Measurements from ENCODE around the gene GATC.

DNA sequence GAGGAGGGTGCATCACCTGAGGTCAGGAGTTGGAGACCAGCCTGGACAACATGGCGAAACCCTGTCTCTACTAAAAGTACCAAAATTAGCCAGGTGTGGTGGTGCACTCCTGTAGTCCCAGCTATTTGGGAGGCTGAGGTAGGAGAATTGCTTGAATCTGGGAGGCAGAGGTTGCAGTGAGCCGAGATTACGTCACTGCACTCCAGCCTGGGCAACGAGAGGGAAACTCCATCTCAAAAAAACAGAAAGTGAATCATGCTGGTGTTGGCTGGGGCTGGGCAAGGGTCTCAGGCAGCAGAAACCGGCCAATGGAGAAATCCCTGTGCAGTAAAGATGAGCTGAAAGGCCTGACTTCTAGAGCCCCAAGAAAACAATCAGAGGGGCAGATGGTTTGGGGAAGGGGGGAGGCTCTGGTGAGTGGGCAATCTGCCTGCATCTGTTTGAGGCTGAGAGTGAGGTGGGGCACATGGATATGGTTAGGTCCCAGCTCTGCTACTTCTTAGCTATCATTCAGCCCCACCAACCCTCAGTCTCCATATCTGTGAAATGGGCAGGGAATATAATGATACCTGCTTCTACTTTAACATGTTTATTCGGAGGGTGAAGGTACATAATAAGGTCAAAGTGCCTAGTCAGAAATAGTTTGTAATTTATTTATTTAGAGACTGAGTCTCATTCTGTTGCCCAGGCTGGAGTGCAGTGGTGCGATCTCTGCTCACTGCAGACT lies 29.6 kb upstream of the GATC start:
- TF ChIP-seq, protein P1, sequence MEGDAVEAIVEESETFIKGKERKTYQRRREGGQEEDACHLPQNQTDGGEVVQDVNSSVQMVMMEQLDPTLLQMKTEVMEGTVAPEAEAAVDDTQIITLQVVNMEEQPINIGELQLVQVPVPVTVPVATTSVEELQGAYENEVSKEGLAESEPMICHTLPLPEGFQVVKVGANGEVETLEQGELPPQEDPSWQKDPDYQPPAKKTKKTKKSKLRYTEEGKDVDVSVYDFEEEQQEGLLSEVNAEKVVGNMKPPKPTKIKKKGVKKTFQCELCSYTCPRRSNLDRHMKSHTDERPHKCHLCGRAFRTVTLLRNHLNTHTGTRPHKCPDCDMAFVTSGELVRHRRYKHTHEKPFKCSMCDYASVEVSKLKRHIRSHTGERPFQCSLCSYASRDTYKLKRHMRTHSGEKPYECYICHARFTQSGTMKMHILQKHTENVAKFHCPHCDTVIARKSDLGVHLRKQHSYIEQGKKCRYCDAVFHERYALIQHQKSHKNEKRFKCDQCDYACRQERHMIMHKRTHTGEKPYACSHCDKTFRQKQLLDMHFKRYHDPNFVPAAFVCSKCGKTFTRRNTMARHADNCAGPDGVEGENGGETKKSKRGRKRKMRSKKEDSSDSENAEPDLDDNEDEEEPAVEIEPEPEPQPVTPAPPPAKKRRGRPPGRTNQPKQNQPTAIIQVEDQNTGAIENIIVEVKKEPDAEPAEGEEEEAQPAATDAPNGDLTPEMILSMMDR (IDR thresholded peaks at IDR 0.05): no peak
- no peak for TF ChIP-seq POLR2A (IDR thresholded peaks at IDR 0.05)
